Measurements from ENCODE around the gene IL32.

Gene IL32

GRCh38 chr16:3084969-3085670 is 19.7 kb downstream of the IL32 start:
- no peak for DNase-seq (ENCODE audit: low read depth)
- no peak overlapping the region for H3K4me3 ChIP-seq (ENCODE audit: control insufficient read depth, low read depth, low read length)
- no peak for TF ChIP-seq CTCF (IDR thresholded peaks at IDR 0.05; ENCODE audit: control insufficient read depth, insufficient read depth, low read depth, low read length, missing control alignments)

- H3K4me3 ChIP-seq (ENCODE audit: control insufficient read depth, low read depth, low read length): no peak overlapping the region
- no peak for TF ChIP-seq CTCF (IDR thresholded peaks at IDR 0.05; ENCODE audit: control insufficient read depth, insufficient read depth, low read depth, low read length, missing control alignments)
- no peak for DNase-seq (ENCODE audit: low read depth)
Measured at GRCh38 chr16:3085868-3086595, 20.6 kb downstream of the IL32 start.

- DNase-seq (ENCODE audit: low read depth): no peak
- no peak overlapping the region for H3K4me3 ChIP-seq (ENCODE audit: control insufficient read depth, low read depth, low read length)
- no peak for TF ChIP-seq CTCF (IDR thresholded peaks at IDR 0.05; ENCODE audit: control insufficient read depth, insufficient read depth, low read depth, low read length, missing control alignments)
Measured at GRCh38 chr16:3086596-3087242, 21.3 kb downstream of the IL32 start.

GRCh38 chr16:3087243-3088235 is 22.1 kb downstream of the IL32 start:
- peak; percentile 18 for TF ChIP-seq CTCF (IDR thresholded peaks at IDR 0.05; ENCODE audit: control insufficient read depth, insufficient read depth, low read depth, low read length, missing control alignments)
- no peak for DNase-seq (ENCODE audit: low read depth)
- H3K4me3 ChIP-seq (ENCODE audit: control insufficient read depth, low read depth, low read length): no peak overlapping the region

- no peak for DNase-seq (ENCODE audit: low read depth)
- no peak overlapping the region for H3K4me3 ChIP-seq (ENCODE audit: control insufficient read depth, low read depth, low read length)
- no peak for TF ChIP-seq CTCF (IDR thresholded peaks at IDR 0.05; ENCODE audit: control insufficient read depth, insufficient read depth, low read depth, low read length, missing control alignments)
Measured at GRCh38 chr16:3088450-3088849, 23.0 kb downstream of the IL32 start.

Data from AG09309 (cell line).